GM10847 (cell line): Measurements from ENCODE around the gene SAMMSON.

Experiments used
- POLR2A ChIP-seq: IDR thresholded peaks from 2 replicates; pipeline ENCODE4 v1.6.1; 2011; ENCODE audit not compliant: insufficient read length; ENCODE audit errors: extremely low read depth

The SAMMSON gene

DNA sequence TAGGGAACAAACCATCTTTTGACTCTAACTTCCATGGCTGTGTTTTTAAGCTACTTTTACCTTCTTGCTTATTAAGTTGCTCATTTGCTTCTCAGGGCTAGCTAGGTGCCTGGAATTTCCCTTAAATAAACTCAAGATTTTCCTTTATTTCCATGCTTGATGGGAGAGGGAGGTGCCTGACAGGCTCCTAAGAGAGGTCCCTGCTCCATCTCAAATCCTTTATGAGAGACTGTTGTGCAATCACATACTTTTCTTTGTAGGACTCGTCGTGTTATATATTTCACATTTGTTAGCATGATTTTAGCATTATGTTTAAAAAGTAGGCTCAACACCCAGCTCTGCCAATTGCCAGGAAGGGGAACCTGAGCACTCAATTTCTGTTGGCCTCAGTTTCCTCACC lies 95.7 kb downstream of the SAMMSON start:
- no peak for TF ChIP-seq POLR2A

GRCh38 chr3:70096376-70097066 lies 97.0 kb downstream of the SAMMSON start:
- no peak for TF ChIP-seq POLR2A

- TF ChIP-seq POLR2A, result no peak
Measured at GRCh38 chr3:70097084-70097483, 97.6 kb downstream of the SAMMSON start.

DNA sequence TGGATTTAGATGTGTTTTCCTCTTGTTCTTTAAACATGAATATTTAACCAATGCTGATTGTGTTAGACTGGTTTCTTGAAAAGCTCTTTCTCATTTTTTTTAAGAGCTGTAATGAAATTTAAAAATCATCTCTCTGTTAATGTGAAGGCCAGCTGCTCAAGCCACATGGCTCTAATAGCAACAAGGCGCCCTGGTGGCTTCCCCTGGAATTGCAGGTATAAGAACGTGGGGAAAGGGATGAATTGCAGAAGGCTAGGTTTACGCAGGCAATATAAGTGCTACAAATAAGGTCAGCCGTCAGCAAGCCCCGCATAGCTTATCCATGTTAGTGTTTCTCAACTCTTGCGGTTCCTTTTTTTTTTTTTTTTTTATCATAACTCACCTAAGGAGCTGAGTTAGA lies 108.5 kb downstream of the SAMMSON start:
- no peak for TF ChIP-seq POLR2A

DNA sequence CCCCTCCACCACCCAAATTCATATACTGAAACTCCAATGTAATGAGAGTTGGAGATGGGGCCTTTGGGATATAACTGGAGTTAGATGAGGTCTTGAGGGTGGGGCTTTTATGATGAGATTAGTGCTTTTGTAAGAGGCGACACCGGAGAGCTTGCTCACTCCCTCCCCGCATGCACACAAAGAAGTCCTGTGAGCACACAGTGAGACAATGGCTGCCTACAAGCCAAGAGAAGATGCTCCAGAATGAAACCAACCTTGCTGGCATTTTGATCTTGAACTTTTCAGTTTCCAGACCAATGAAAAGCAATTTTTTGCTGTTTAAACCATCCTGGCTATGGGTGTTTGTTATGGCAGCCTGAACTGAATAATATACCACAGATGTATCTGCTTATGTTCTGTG lies 109.0 kb downstream of the SAMMSON start:
- no peak for TF ChIP-seq POLR2A

- TF ChIP-seq POLR2A, result no peak
Measured at GRCh38 chr3:70110066-70110465, 110.5 kb downstream of the SAMMSON start.

DNA sequence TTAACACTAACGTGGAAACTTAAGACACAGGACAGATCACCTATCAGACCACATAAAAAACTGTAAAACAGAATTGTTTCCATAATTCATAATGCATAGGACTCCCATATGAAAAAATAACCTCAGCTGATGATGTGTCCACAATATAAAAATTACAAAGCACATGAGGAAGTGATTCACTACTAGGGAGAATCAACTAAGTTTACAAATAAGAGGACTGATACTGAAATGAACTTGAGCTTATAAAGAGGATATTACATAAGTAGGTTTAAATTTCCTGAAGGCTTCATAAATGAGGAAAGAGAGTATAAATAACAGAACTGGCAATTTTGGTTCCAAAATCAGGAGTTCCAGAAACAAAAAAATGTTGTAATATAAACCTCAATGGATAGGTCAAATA lies 111.9 kb downstream of the SAMMSON start:
- TF ChIP-seq POLR2A, result no peak

GRCh38 chr3:70112751-70113150 lies 113.2 kb downstream of the SAMMSON start:
- no peak for TF ChIP-seq POLR2A

- TF ChIP-seq POLR2A, result no peak
Measured at GRCh38 chr3:70114431-70114830, 114.9 kb downstream of the SAMMSON start.

- TF ChIP-seq POLR2A, result no peak
Measured at GRCh38 chr3:70119879-70120278, 120.3 kb downstream of the SAMMSON start.
